GM19238 (cell line): ENCODE data around the gene RIMS1.
A peak's percentile ranks its signal among the peaks of the same experiment; 100 is the strongest.

Source experiments
- DNase-seq: peaks from one replicate; pipeline ENCODE4 v3.0.0; 2011; ENCODE audit warnings: low spot score; ENCODE audit not compliant: insufficient read length

Gene RIMS1, protein sequence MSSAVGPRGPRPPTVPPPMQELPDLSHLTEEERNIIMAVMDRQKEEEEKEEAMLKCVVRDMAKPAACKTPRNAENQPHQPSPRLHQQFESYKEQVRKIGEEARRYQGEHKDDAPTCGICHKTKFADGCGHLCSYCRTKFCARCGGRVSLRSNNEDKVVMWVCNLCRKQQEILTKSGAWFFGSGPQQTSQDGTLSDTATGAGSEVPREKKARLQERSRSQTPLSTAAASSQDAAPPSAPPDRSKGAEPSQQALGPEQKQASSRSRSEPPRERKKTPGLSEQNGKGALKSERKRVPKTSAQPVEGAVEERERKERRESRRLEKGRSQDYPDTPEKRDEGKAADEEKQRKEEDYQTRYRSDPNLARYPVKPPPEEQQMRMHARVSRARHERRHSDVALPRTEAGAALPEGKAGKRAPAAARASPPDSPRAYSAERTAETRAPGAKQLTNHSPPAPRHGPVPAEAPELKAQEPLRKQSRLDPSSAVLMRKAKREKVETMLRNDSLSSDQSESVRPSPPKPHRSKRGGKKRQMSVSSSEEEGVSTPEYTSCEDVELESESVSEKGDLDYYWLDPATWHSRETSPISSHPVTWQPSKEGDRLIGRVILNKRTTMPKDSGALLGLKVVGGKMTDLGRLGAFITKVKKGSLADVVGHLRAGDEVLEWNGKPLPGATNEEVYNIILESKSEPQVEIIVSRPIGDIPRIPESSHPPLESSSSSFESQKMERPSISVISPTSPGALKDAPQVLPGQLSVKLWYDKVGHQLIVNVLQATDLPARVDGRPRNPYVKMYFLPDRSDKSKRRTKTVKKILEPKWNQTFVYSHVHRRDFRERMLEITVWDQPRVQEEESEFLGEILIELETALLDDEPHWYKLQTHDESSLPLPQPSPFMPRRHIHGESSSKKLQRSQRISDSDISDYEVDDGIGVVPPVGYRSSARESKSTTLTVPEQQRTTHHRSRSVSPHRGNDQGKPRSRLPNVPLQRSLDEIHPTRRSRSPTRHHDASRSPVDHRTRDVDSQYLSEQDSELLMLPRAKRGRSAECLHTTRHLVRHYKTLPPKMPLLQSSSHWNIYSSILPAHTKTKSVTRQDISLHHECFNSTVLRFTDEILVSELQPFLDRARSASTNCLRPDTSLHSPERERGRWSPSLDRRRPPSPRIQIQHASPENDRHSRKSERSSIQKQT (N-terminal part only)

DNA sequence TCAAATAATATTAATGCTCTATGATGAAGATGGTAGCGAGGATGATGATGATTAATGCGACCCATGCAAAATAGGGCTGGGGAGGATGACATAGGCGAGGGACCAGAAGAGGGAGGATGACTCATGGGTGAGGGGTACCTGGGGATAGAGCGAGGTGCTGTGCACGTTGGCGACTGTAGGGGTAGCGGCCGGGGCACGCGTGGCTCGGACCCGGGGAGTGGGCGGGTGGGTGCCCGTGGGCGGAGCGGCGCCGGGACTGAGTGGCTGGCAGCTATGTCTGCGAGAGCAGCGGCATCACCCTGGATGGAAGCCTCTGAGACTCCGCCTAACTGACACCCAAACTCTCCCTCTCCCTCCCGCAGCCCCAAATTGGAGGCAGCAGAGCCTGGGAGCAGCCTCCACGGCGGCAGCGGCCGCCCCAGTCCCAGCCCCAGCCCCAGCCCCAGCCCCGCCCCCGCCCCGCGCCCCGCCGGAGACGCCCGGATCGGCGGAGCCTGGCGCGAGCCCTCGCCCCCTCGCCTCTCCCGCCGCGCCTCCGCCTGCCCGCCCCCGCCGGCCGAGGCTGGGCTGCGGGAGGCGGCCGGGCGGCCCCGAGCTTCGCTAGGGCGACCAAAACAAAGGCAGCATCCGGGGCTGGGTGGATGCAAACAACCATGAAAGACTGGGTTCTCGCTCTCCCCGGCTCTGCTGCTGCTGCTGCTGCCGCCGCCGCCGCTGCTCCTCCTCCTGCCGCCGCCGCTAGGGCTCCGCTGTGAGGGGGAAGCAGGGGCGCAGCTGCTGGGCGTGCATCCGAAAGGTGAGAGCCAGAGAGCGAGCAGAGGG is at the start of gene RIMS1:
Gene RIMS1 (plus strand): TSS at position 367 of the 822 bp plus-strand sequence. CDS start 474 bp downstream, outside the sequence.
- peak; percentile 32 for DNase-seq

GRCh38 chr6:71851214-71851613 is 35.1 kb upstream of the RIMS1 start:
- DNase-seq: no peak

DNA sequence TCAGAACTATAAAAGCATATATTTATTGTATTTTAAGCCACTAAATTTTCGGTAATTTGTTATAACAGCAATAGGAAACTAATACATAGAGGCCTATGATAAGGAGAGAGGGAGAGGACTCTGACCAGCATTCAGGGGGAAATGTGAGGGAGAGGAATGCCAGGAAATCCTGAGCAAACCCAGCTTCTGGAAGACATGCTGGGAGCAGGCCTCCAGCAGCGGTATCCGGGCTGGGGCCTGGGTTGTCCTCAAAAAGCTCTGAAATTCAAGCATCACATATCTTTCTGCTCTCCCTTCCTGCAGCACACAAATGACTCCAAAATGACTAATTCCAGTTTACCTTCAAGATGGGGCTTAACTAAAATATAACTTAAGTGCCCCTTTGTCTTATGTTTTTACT is 33.4 kb upstream of the RIMS1 start:
- no peak for DNase-seq

DNA sequence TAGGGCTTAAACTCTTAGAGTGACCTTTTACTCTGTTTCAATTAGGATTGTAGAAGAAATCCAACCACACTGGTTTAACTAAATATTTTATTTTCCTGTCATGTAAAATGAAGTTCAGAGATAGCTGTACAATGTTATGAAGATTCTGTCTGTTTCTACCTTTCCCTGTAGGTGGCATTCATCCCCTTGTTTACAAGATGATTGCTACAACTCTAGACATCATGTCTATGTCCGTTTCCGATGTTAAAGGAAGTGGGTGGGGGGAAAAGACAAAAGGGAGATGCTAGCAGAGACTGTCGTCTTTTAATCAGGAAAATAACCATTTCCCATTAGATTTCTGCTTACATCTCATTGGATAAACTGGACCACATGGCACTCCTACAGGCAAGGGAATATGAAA is 30.9 kb upstream of the RIMS1 start:
- no peak for DNase-seq

- DNase-seq: no peak
Measured at GRCh38 chr6:71879016-71879415, 7.3 kb upstream of the RIMS1 start.

- no peak for DNase-seq
Measured at GRCh38 chr6:71887006-71887743, 825 bp downstream of the RIMS1 start.

GRCh38 chr6:71887744-71888230 is 1.4 kb downstream of the RIMS1 start:
- DNase-seq: no peak

DNA sequence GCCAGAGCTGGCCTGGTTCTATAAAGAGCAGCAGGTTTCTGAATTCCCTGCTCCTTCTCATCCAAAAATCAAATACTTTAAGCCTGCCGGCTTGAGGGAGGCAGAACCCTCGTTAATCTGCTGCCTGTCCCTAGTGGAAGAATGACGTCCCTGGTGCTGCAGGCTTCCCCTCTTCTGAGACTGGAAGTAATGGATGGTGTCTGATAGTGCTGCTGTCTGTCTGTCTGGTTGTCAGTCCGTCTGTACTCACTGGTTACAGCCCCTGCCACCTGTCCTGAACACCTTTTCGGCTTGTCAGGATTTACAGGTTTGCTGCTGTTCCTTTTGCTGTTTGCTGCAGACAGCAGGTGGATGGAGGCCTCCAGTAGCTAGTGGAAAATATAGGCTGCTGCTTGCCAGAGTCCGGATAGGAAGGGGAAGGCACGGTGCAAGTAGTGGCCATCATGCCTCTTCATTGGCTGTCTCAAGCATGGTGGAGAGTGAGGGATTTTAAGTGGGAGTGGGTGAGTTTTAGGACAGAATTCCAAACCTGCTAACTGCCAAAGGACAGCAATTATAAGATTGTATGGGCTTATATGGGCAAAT is 2.5 kb downstream of the RIMS1 start:
- DNase-seq: no peak

GRCh38 chr6:71889366-71889765 is 3.0 kb downstream of the RIMS1 start:
- DNase-seq: no peak

GRCh38 chr6:71892641-71893040 is 6.3 kb downstream of the RIMS1 start:
- DNase-seq: no peak

DNA sequence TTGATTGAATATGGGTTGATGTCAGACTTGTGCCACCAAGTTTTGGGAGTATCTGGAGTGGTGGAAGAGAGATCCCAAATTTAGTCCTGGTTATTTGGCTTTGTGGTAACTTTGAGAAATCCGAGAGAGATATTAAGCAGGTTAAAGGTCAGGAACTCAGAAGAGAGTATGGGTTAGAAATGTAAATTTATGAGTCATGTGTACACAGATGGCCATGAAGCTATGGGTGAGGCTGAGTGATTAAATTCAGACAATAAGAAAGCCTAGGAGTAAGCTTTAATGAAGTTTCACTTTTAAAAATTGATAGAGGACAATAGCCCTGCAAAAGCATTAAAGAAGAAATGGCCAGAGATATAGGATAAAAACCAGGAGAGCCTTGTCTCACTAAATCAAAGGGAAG is 14.3 kb downstream of the RIMS1 start:
- DNase-seq: no peak

- DNase-seq: no peak
Measured at GRCh38 chr6:71902261-71902660, 15.9 kb downstream of the RIMS1 start.

DNA sequence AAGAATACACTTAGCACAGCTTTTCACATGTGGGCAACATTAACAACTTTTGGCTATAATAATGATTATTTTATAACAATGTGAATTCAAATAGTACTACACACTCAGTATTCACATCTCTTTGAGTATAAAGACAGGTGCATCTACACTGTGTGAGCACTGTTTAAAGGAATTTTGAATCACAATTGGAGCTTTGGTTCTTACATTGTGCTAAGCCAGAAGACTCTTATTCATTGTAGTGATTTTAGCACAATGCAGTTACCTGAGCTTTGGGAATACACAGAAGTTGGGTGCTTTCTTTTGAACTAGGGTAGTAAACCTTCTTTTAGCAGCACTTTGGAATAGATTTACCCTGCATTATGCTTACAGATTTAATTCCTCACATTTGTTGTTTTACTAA is 20.5 kb downstream of the RIMS1 start:
- DNase-seq: no peak

GRCh38 chr6:71908162-71908765 is 21.9 kb downstream of the RIMS1 start:
- no peak for DNase-seq

GRCh38 chr6:71913444-71914234 is 27.3 kb downstream of the RIMS1 start:
- no peak for DNase-seq

GRCh38 chr6:71929047-71929446 is 42.7 kb downstream of the RIMS1 start:
- no peak for DNase-seq

GRCh38 chr6:71933881-71934280 is 47.5 kb downstream of the RIMS1 start:
- no peak for DNase-seq

- DNase-seq: no peak
Measured at GRCh38 chr6:71965404-71965803, 79.1 kb downstream of the RIMS1 start.
